Measurements from ENCODE around the gene PRDM7. TPM values are rescaled to one million over a fixed set of nuclear protein-coding genes. Genes with fewer than 3 reads are reported as not detected.
A peak's percentile ranks its signal among the peaks of the same experiment; 100 is the strongest.

Gene PRDM7
- total RNA-seq, 2 experiments from 2014 or later, result not detected

DNA sequence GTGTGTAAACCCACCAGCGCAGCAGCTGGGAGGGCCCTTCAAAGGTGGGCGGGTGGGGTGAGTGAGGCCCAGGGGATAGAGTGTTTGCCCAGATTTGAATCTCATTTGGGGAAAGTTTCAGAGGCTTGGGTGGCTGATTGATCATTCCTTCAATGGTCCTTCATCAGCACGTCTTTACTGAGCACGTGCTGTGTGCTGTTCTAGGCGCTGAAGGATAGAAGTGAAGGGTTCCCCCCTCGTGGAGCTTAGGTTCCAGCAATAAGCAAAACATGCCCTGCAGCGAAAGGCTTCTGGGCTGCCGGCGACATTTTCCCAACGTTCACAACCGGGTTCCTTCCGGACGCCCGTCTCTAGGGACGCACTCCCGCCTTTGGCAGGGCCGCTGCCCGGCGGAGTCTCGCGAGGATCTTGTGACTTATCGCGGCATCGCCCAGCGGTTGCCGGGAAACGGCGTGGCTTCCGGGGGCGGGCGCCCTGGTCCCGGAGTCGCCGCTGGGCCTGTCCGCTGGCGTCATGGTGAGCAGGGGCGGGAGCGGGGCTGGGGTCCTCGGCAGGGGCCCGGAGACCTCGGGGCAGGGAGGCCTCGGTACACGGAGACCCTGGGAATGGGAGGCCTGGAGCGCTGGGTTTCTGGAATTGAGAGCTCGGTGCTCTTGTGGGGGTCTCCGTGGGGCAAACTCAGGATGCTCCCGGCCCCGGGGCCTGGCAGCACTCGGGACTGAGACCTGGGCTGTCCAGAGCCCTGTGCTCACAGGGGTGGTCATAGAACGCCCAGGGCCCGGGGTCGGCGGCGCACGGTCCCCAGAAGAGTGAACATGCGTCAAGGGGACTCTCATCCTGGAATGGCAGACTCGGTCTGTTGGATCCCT lies 54.7 kb downstream of the PRDM7 start:
- peaks cover 7% of the 10 kb centered on the region for H3K27me3 Mint-ChIP-seq
- DNase-seq, result peak; percentile 88
- peak; percentile 90 for ATAC-seq
- POLR2A ChIA-PET, result interaction anchor here (0.6 to 1.2 kb wide), 5 partner anchors 11 to 149 kb away, joined by 3 to 5 read pairs (median 3); partner anchors contain the start of gene TCF25
- H3K27ac Mint-ChIP-seq, result peak overlapping the region; percentile 69
- TF ChIP-seq CTCF (IDR thresholded peaks at IDR 0.05), result no peak
- peaks cover 2% of the 10 kb centered on the region for H3K36me3 Mint-ChIP-seq (ENCODE audit: low read depth)
- intact Hi-C loops (cut with micrococcal nuclease), result no loop called here
- H3K9me3 Mint-ChIP-seq, result peaks cover 4% of the 10 kb centered on the region
- H3K4me1 Mint-ChIP-seq (ENCODE audit: low read depth), result peaks cover 18% of the 10 kb centered on the region
- H3K4me3 Mint-ChIP-seq, result peak overlapping the region; percentile 66
- CTCF ChIA-PET, result interaction anchor here (1.1 kb wide), 1 partner anchor 323 kb away, joined by 4 read pairs; no protein-coding TSS in a partner anchor

DNA sequence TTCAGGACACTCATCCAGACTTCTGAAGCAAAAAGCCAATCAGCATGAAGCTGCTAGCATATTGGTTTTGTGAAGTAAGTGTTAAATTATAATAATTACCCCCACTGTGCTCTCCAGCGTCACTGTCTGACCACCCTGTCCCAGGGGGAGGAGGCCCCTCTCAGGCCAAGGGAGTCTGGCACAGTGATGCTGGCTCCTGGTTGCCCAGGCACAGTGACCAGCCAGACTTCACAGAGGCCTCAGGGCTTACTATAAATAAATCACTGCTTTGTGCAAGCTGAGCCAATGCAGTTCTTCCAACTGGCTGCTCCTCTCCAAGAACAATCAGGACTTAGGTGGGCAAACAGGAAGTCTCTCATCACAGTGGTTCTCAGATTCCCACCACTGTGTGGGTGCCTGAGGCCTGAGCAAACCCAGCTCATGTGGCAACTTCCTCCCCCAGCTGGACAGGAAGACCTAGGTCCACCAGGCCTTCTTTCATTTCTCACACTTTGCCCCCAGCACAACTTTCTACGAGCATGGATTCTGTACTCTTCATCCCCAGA lies 56.2 kb downstream of the PRDM7 start:
- intact Hi-C loops (cut with micrococcal nuclease), result no loop called here
- Mint-ChIP-seq H3K4me3 (no peak overlapping the region), H3K9me3 (peaks cover 4% of the 10 kb centered on the region), H3K4me1 (ENCODE audit: low read depth) (peaks cover 12% of the 10 kb centered on the region), H3K36me3 (ENCODE audit: low read depth) (peaks cover 2% of the 10 kb centered on the region), H3K27ac (no peak overlapping the region), H3K27me3 (peaks cover 7% of the 10 kb centered on the region)
- ChIA-PET CTCF (interaction anchor here (0.9 to 2.0 kb wide), 5 partner anchors 10 to 61 kb away, joined by 3 to 8 read pairs (median 3); no protein-coding TSS in a partner anchor), POLR2A (interaction anchor here (0.9 to 1.4 kb wide), 3 partner anchors 9 to 23 kb away, joined by 3 read pairs; no protein-coding TSS in a partner anchor)
- no peak for TF ChIP-seq CTCF (IDR thresholded peaks at IDR 0.05)
- no peak for DNase-seq
- ATAC-seq, result no peak

GRCh38 chr16:90020260-90020837 lies 56.8 kb downstream of the PRDM7 start:
- H3K4me3 Mint-ChIP-seq, result peak overlapping the region; percentile 54
- no peak for TF ChIP-seq CTCF (IDR thresholded peaks at IDR 0.05)
- H3K27me3 Mint-ChIP-seq, result peaks cover 7% of the 10 kb centered on the region
- CTCF ChIA-PET, result interaction anchor here (0.9 to 2.0 kb wide), 5 partner anchors 9 to 62 kb away, joined by 3 to 8 read pairs (median 3); no protein-coding TSS in a partner anchor
- POLR2A ChIA-PET, result interaction anchor here (1.0 to 1.4 kb wide), 2 partner anchors 12 to 23 kb away, joined by 3 read pairs; no protein-coding TSS in a partner anchor
- ATAC-seq, result no peak
- no peak overlapping the region for H3K27ac Mint-ChIP-seq
- peaks cover 4% of the 10 kb centered on the region for H3K9me3 Mint-ChIP-seq
- intact Hi-C loops (cut with micrococcal nuclease), result no loop called here
- peaks cover 2% of the 10 kb centered on the region for H3K36me3 Mint-ChIP-seq (ENCODE audit: low read depth)
- DNase-seq, result no peak
- H3K4me1 Mint-ChIP-seq (ENCODE audit: low read depth), result peaks cover 11% of the 10 kb centered on the region

DNA sequence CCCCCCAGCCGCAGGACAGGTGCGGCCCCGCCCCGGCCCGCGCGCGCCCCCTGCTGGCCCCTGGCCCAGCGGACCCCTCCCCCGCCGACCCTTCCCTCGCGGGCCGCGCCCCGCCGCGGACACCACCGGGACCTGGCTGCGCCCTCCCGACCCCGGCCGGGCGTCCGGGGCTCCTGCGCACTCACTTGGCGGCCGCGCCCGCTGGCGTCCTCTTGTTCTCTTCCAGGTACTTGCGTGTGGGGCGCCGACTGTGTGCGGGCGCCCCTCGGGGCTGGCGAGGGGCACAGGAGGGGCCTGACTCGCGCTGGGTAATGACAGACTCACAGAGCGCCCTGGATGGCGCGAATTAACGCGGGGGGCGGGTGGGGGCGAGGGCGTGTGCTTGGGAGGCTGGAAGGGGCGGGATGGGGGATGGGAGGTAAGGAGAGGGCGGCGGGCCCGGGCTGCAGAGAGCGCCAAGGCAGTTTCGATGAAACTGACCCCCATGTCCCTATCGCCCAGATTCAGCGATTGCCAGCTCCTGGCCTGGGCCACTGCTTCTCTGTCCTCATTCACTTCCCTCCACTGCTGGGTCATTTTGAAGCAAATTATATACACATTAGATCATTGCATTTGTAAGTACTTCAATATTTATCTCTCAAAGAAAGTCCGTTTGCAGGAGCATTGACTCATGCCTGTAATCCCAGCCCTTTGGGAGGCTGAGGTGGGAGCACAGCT lies 57.4 kb downstream of the PRDM7 start:
- peak; percentile 41 for TF ChIP-seq CTCF (IDR thresholded peaks at IDR 0.05)
- ATAC-seq (peak; percentile 47), DNase-seq (peak; percentile 35)
- peaks cover 11% of the 10 kb centered on the region for H3K4me1 Mint-ChIP-seq (ENCODE audit: low read depth)
- H3K4me3 Mint-ChIP-seq, result peak overlapping the region; percentile 54
- H3K36me3 Mint-ChIP-seq (ENCODE audit: low read depth), result peaks cover 2% of the 10 kb centered on the region
- peaks cover 7% of the 10 kb centered on the region for H3K27me3 Mint-ChIP-seq
- intact Hi-C loops (cut with micrococcal nuclease), result no loop called here
- ChIA-PET CTCF (interaction anchor here (0.9 to 2.0 kb wide), 7 partner anchors 9 to 62 kb away, joined by 3 to 8 read pairs (median 3); no protein-coding TSS in a partner anchor), POLR2A (interaction anchor here (1.0 kb wide), 1 partner anchor 22 kb away, joined by 3 read pairs; no protein-coding TSS in a partner anchor)
- no peak overlapping the region for H3K27ac Mint-ChIP-seq
- H3K9me3 Mint-ChIP-seq, result peaks cover 4% of the 10 kb centered on the region

Data from activated CD8-positive, alpha-beta T cell treated with anti-CD3 and anti-CD28 coated beads for 36 hours (primary cell).